Transverse colon (tissue), 4 donors: Measurements from ENCODE around the gene GLIS1.

Source experiments
- CTCF ChIP-seq, 5 experiments: fragments of 200-600 bp in 3 of 5; fragments of 450-650 bp in 2 of 5; sonication (generic) in 3 of 5; IDR thresholded peaks; 1 replicate in 2 of 5; 2 replicates in 3 of 5; pipeline ENCODE4 v1.5.1; 2016 to 2017; ENCODE audit warnings: antibody characterized with exemption in 5 of 5, inconsistent platforms in 3 of 5, mild to moderate bottlenecking in 2 of 5, moderate library complexity in 1 of 5
- POLR2A ChIP-seq: fragments of 450-650 bp; IDR thresholded peaks from one replicate; pipeline ENCODE4 v1.6.1; 2016; ENCODE audit warnings: antibody characterized with exemption, mild to moderate bottlenecking, moderate library complexity
- POLR2AphosphoS5 ChIP-seq, 3 donors: sonication (generic); formaldehyde crosslinking; IDR thresholded peaks; one replicate each; pipeline ENCODE4 v1.6.1; 2016; ENCODE audit warnings: antibody characterized with exemption in 3 of 3

DNA sequence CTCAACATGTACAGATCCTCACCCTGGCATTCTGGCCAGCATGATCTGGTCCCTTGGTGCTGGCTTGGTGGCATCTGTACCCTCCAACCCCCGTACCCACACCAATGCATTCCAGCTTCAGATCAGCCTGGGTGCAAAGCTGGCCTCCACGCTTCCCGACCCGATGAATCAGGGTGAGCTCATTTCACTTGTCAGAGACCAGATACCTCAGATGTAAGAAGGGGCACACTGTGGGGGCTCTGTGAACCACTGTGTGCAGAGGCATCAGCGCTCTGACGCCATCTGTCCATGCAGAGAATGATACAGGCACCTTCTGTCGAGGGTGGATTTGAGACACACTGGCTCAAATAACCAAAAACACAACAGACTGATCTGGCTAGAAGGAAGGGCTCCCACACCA, 203.1 kb downstream of the GLIS1 start:
- TF ChIP-seq POLR2A (no peak), POLR2AphosphoS5 (IDR thresholded peaks at IDR 0.05) (no peak), CTCF (IDR thresholded peaks at IDR 0.05) (no peak)
